K562 (cell line): ENCODE measurements around the gene BSDC1. TPM values are rescaled to one million over a fixed set of nuclear protein-coding genes. Genes with fewer than 3 reads are reported as not detected.

ENCODE experiments used
- CHD4 ChIP-seq: fragments of 200-600 bp; sonication (generic); IDR thresholded peaks from 3 replicates; pipeline ENCODE4 v1.6.1; 2012; ENCODE audit warnings: low read depth, mild to moderate bottlenecking, mixed read lengths, low read length, inconsistent platforms; ENCODE audit not compliant: insufficient read depth, insufficient replicate concordance, poor library complexity, severe bottlenecking
- DNMT1 ChIP-seq: fragments of 450-650 bp; IDR thresholded peaks from 2 replicates; pipeline ENCODE4 v1.6.1; 2016; ENCODE audit warnings: antibody characterized with exemption, mild to moderate bottlenecking
- GTF2E2 ChIP-seq: fragments of 200-800 bp; sonication (Bioruptor generic); IDR thresholded peaks from 2 replicates; pipeline ENCODE4 v1.6.1; 2016; ENCODE audit warnings: missing genetic modification characterization, missing compliant biosample characterization
- PML ChIP-seq: IDR thresholded peaks from 2 replicates; pipeline ENCODE4 v1.6.1; 2012; ENCODE audit warnings: low read length, inconsistent platforms
- POLR3A ChIP-seq: IDR thresholded peaks from 2 replicates; pipeline ENCODE4 v1.6.1; 2011; ENCODE audit warnings: borderline replicate concordance, mild to moderate bottlenecking, moderate library complexity; ENCODE audit not compliant: insufficient read length, insufficient read depth; ENCODE audit errors: extremely low read depth
- PTBP1 ChIP-seq: fragments of 200-400 bp; formaldehyde crosslinking; IDR thresholded peaks from 2 replicates; pipeline ENCODE4 v1.6.1; 2017; ENCODE audit warnings: low read depth, low read length
- PTRF ChIP-seq: fragments of 450-650 bp; IDR thresholded peaks from 2 replicates; pipeline ENCODE4 v1.6.1; 2016; ENCODE audit warnings: mild to moderate bottlenecking, missing genetic modification characterization, missing compliant biosample characterization
- SMARCA5 ChIP-seq: fragments of 450-650 bp; IDR thresholded peaks from 2 replicates; pipeline ENCODE4 v1.6.1; 2016
- U2AF1 ChIP-seq: fragments of 200-400 bp; formaldehyde crosslinking; optimal IDR thresholded peaks from 2 replicates; pipeline ENCODE3; 2017; ENCODE audit warnings: mild to moderate bottlenecking, low read depth, low read length, moderate library complexity
- YBX1 ChIP-seq: fragments of 450-650 bp; IDR thresholded peaks from 2 replicates; pipeline ENCODE4 v1.7.1; 2016; ENCODE audit warnings: mild to moderate bottlenecking
- ZBED1 ChIP-seq: IDR thresholded peaks from 2 replicates; pipeline ENCODE4 v1.6.1; 2014
- ZNF143 ChIP-seq: sonication (generic); formaldehyde crosslinking; IDR thresholded peaks from 2 replicates; pipeline ENCODE4 v1.9.0; 2022; ENCODE audit warnings: mild to moderate bottlenecking, missing genetic modification reagents
- ZNF3 ChIP-seq: fragments of 250-450 bp; sonication (Bioruptor Pico); IDR thresholded peaks from 2 replicates; pipeline ENCODE4 v1.5.0; 2021; ENCODE audit warnings: mild to moderate bottlenecking, moderate library complexity
- ZNF592 ChIP-seq: fragments of 450-650 bp; IDR thresholded peaks from 2 replicates; pipeline ENCODE4 v1.6.1; 2017; ENCODE audit warnings: antibody characterized with exemption, mild to moderate bottlenecking
- ZNF785 ChIP-seq: fragments of 250-450 bp; sonication (Bioruptor Pico); IDR thresholded peaks from 2 replicates; pipeline ENCODE4 v1.4.0; 2020; ENCODE audit warnings: mild to moderate bottlenecking
- polyA plus RNA-seq, 8 experiments: library from polyadenylated mRNA; depleted of rRNA in 4 of 8; stranded (reverse) in 5 of 8; unstranded in 3 of 8; fragments of >200 nt; fragmentation: Nextera tagmentation in 2 of 8; fragmentation: Illumina TruSeq in 1 of 8; extraction: Ambion mirVana in 2 of 8; extraction: Trizol in 1 of 8; gene quantifications; 2 replicates each; pipeline versions ENCODE4 v1.2.1 to v1.2.3, GENCODE V29; 2011 to 2014; ENCODE audit warnings: inconsistent platforms in 1 of 8, missing spikeins in 1 of 8
- total RNA-seq, 7 experiments: library from RNA; depleted of rRNA in 6 of 7; stranded (reverse); fragments of >200 nt in 6 of 7; fragmentation: Illumina TruSeq in 2 of 7; extraction: Trizol in 2 of 7; gene quantifications; 2 replicates each; pipeline versions ENCODE4 v1.2.1 to v1.2.3, GENCODE V29; 2011 to 2021; ENCODE audit warnings: low replicate concordance in 1 of 7
- TF ChIP-seq, protein P1 (sequence below): fragments of 250-450 bp; sonication (Bioruptor Pico); IDR thresholded peaks from 2 replicates; pipeline ENCODE4 v1.5.0; 2021; ENCODE audit warnings: mild to moderate bottlenecking, borderline replicate concordance

BSDC1 gene
- total and polyA plus RNA-seq, 9 of the 15 experiments (the other 6 are each of a cell fraction or from before 2014, with no cell fraction given): 10.2 to 96.8 (median 73.1) TPM

DNA sequence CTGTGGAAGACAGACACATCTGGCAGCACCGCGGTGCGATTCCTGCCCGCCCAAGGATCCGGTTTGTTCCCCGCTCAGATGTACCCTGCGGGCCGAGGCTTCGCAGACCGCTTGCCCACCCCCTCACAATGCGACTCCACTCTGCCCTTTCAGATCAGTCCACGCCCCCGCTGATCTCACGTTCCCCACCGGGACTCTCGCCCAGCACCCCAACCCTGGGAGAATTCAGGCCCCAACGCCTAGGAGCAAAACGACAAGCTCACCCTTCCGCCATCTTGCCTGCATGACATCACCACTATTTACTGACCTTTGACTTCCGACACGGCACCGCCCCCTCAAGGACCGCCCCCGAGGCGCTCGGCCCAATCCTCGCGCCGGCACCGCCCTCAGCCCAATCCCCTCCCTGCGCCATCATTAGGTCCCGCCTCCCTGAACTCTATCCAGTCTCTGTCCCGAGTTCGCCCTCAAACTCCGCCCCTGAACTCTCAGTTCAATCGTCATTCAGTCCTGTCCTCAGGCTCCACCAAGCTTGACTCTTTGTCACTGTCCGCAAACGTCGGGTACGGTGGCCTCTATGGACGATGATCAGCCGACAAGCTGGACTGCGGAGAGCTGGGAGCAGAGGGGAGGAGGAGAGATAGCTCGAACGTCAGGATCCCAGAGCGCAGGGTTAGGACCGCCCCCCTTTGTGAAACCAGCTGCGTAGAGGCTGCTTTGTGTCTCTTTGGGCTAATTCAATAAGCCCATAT, at the start of gene BSDC1 (continued):
- no peak for TF ChIP-seq U2AF1
- TF ChIP-seq POLR3A: no peak
- TF ChIP-seq, protein P1, sequence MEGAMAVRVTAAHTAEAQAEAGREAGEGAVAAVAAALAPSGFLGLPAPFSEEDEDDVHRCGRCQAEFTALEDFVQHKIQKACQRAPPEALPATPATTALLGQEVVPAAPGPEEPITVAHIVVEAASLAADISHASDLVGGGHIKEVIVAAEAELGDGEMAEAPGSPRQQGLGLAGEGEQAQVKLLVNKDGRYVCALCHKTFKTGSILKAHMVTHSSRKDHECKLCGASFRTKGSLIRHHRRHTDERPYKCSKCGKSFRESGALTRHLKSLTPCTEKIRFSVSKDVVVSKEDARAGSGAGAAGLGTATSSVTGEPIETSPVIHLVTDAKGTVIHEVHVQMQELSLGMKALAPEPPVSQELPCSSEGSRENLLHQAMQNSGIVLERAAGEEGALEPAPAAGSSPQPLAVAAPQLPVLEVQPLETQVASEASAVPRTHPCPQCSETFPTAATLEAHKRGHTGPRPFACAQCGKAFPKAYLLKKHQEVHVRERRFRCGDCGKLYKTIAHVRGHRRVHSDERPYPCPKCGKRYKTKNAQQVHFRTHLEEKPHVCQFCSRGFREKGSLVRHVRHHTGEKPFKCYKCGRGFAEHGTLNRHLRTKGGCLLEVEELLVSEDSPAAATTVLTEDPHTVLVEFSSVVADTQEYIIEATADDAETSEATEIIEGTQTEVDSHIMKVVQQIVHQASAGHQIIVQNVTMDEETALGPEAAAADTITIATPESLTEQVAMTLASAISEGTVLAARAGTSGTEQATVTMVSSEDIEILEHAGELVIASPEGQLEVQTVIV (CRISPR knock-in tag): no peak
- no peak for TF ChIP-seq YBX1
- TF ChIP-seq ZNF143 (CRISPR knock-in tag): no peak
- TF ChIP-seq DNMT1: no peak
- peak; percentile 69; the same call in 1 of the 2 replicates for TF ChIP-seq PML
- TF ChIP-seq ZNF3 (CRISPR knock-in tag): no peak
- peak; percentile 82 for TF ChIP-seq GTF2E2 (tag)
- TF ChIP-seq CHD4: no peak
- TF ChIP-seq PTBP1: no peak
- TF ChIP-seq ZBED1: peak; percentile 83; the same call in 1 of the 2 replicates
- no peak for TF ChIP-seq ZNF785
- TF ChIP-seq SMARCA5: no peak
- no peak for TF ChIP-seq PTRF (tag)
- no peak for TF ChIP-seq ZNF592
